Tibial nerve (tissue), 4 donors: ENCODE data around the gene CYP46A1. TPM values are rescaled to one million over a fixed set of nuclear protein-coding genes. Genes with fewer than 3 reads are reported as not detected.
A peak's percentile ranks its signal among the peaks of the same experiment; 100 is the strongest.
"Not testable (repeated sequence)": the region's sequence is repeated elsewhere in the genome, so short reads cannot be mapped to it uniquely, and the experiment has no call there.

Experiments
- DNase-seq, 2 donors: peaks; one replicate each; pipeline ENCODE4 v3.0.0-alpha.2; 2019; ENCODE audit warnings: low spot score in 2 of 2
- H3K27ac ChIP-seq, 4 donors: fragments of 200-600 bp; sonication (generic) in 3 of 4; one replicate each; pipeline ENCODE4 v1.5.1; 2017 to 2019; ENCODE audit warnings: mild to moderate bottlenecking in 1 of 4
- H3K27me3 ChIP-seq, 2 donors: fragments of 200-600 bp; sonication (generic) in 1 of 2; one replicate each; pipeline versions ENCODE4 v1.5.1 to v1.6.0; 2017 to 2019
- H3K36me3 ChIP-seq, 3 donors: fragments of 200-600 bp; sonication (generic); one replicate each; pipeline ENCODE4 v1.5.1; 2018 to 2019
- H3K4me1 ChIP-seq, 4 donors: fragments of 200-600 bp; sonication (generic) in 3 of 4; one replicate each; pipeline ENCODE4 v1.5.1; 2017 to 2019
- H3K4me3 ChIP-seq, 4 donors: fragments of 200-600 bp; sonication (generic) in 3 of 4; one replicate each; pipeline ENCODE4 v1.5.1; 2017 to 2019; ENCODE audit warnings: mild to moderate bottlenecking in 1 of 4, moderate library complexity in 1 of 4
- H3K9me3 ChIP-seq, 4 donors: fragments of 200-600 bp; sonication (generic) in 3 of 4; one replicate each; pipeline ENCODE4 v1.5.1; 2017 to 2019
- CTCF ChIP-seq, 5 experiments: fragments of 200-600 bp in 3 of 5; fragments of 450-650 bp in 2 of 5; sonication (generic) in 3 of 5; IDR thresholded peaks; one replicate each; pipeline ENCODE4 v1.5.1; 2016 to 2019; ENCODE audit warnings: antibody characterized with exemption in 5 of 5, mild to moderate bottlenecking in 3 of 5, moderate library complexity in 2 of 5
- EP300 ChIP-seq, 2 donors: sonication (generic); formaldehyde crosslinking; IDR thresholded peaks; one replicate each; pipeline ENCODE4 v1.6.1; 2017; ENCODE audit warnings: antibody characterized with exemption in 2 of 2, mild to moderate bottlenecking in 1 of 2
- POLR2A ChIP-seq, 2 donors: fragments of 450-650 bp; IDR thresholded peaks; one replicate each; pipeline ENCODE4 v1.6.1; 2017; ENCODE audit warnings: antibody characterized with exemption in 2 of 2, mild to moderate bottlenecking in 2 of 2, moderate library complexity in 2 of 2
- WGBS, 2 donors: methylation state at CpG; one replicate each; pipeline ENCODE4 v1.1.5; 2018; 5-methylcytosine and 5-hydroxymethylcytosine counted together
- total RNA-seq, 4 donors: library from RNA; depleted of rRNA; stranded (reverse); fragments of >200 nt; gene quantifications; one replicate each; pipeline ENCODE4 v1.1.0, GENCODE V29; 2016

The CYP46A1 gene
- 1 to 10 TPM; 1.2 to 3.7 (median 1.4) TPM for total RNA-seq

GRCh38 chr14:99683619-99684409, at the start of gene CYP46A1:
TSS of gene CYP46A1 (plus strand) at chr14:99684298. CDS start at chr14:99684418, 120 bp downstream.
- Histone ChIP-seq H3K27me3 (no peaks in the 10 kb centered on the region), H3K36me3 (no peaks in the 10 kb centered on the region), H3K4me1 (peaks cover 0 to 20% (median 9%) of the 10 kb centered on the region in 4 donors), H3K9me3 (peaks cover 0 to 5% (median 0%) of the 10 kb centered on the region in 4 donors), H3K4me3 (peak within 1 kb of the TSS; percentile 71 to 92 (median 86)), H3K27ac (peak within 1 kb of the TSS; percentile 76 to 89 (median 83))
- DNase-seq: peak; percentile 99 to 100
- 0% methylated on average over 45 to 48 of the region's 83 CpGs for WGBS, 2 donors
- TF ChIP-seq CTCF (IDR thresholded peaks at IDR 0.05): peak in 1 of 5 experiments; percentile 29
- peak; percentile 46 to 63 for TF ChIP-seq EP300 (IDR thresholded peaks at IDR 0.05)
- TF ChIP-seq POLR2A (IDR thresholded peaks at IDR 0.05): peak in 1 of 2 donors; percentile 24

GRCh38 chr14:99634443-99634842, 49.7 kb upstream of the CYP46A1 start:
- WGBS, 2 donors: 73 to 89% methylated on average over 10 of the region's 10 CpGs
- Histone ChIP-seq H3K36me3 (no peaks in the 10 kb centered on the region), H3K4me3 (no peak overlapping the region), H3K27ac (no peak overlapping the region), H3K9me3 (no peaks in the 10 kb centered on the region), H3K4me1 (no peaks in the 10 kb centered on the region), H3K27me3 (no peaks in the 10 kb centered on the region)
- no peak for DNase-seq
- TF ChIP-seq CTCF (IDR thresholded peaks at IDR 0.05) (no peak), POLR2A (IDR thresholded peaks at IDR 0.05) (no peak), EP300 (IDR thresholded peaks at IDR 0.05) (no peak)

- Histone ChIP-seq H3K27ac (no peak overlapping the region), H3K9me3 (no peaks in the 10 kb centered on the region), H3K4me3 (no peak overlapping the region), H3K4me1 (no peaks in the 10 kb centered on the region), H3K36me3 (no peaks in the 10 kb centered on the region), H3K27me3 (no peaks in the 10 kb centered on the region)
- WGBS, 2 donors: 77 to 82% methylated on average over 8 of the region's 8 CpGs
- TF ChIP-seq POLR2A (IDR thresholded peaks at IDR 0.05): no peak
- no peak for TF ChIP-seq CTCF (IDR thresholded peaks at IDR 0.05)
- TF ChIP-seq EP300 (IDR thresholded peaks at IDR 0.05): no peak
- no peak for DNase-seq
Measured at GRCh38 chr14:99635116-99635515, 49.0 kb upstream of the CYP46A1 start.

GRCh38 chr14:99636487-99636886, 47.6 kb upstream of the CYP46A1 start:
- Histone ChIP-seq H3K27me3 (no peaks in the 10 kb centered on the region), H3K9me3 (no peaks in the 10 kb centered on the region), H3K4me1 (no peaks in the 10 kb centered on the region), H3K4me3 (no peak overlapping the region), H3K27ac (no peak overlapping the region), H3K36me3 (no peaks in the 10 kb centered on the region)
- 71 to 80% methylated on average over 5 of the region's 5 CpGs for WGBS, 2 donors
- no peak for DNase-seq
- TF ChIP-seq EP300 (IDR thresholded peaks at IDR 0.05) (no peak), CTCF (IDR thresholded peaks at IDR 0.05) (no peak), POLR2A (IDR thresholded peaks at IDR 0.05) (no peak)

DNA sequence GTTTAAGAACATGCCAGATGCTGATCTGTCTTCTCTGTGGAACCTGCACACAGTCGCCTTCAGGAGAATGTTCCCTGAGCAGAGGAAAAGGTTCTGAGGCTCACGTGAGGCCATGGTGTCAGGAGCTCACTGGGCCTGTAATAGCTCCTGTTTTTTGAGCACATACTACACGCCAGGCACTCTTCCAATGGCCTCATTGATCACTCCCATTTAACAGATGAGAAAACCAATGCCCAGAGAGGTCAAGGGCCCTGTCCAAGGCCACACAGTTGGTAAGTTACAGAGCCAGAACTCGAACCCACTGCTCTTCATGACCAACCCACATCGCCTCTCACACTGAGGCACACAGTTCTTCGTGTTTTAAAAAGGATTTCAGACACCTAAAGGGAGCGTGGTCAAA, 46.5 kb upstream of the CYP46A1 start:
- no peak overlapping the region for H3K27ac ChIP-seq
- no peak for DNase-seq
- TF ChIP-seq CTCF (IDR thresholded peaks at IDR 0.05) (no peak), EP300 (IDR thresholded peaks at IDR 0.05) (no peak), POLR2A (IDR thresholded peaks at IDR 0.05) (no peak)
- no peaks in the 10 kb centered on the region for H3K36me3 ChIP-seq
- WGBS, 2 donors: 83 to 96% methylated on average over 7 of the region's 7 CpGs
- no peaks in the 10 kb centered on the region for H3K4me1 ChIP-seq
- H3K9me3 ChIP-seq: no peaks in the 10 kb centered on the region
- no peak overlapping the region for H3K4me3 ChIP-seq
- no peaks in the 10 kb centered on the region for H3K27me3 ChIP-seq

GRCh38 chr14:99642771-99643170, 41.3 kb upstream of the CYP46A1 start:
- peaks cover 0 to 15% (median 4%) of the 10 kb centered on the region in 4 donors for H3K4me1 ChIP-seq
- not testable (repeated sequence) for H3K36me3 ChIP-seq, H3K27ac ChIP-seq, H3K4me3 ChIP-seq, DNase-seq, H3K9me3 ChIP-seq
- H3K27me3 ChIP-seq: peaks cover 0 to 16% of the 10 kb centered on the region in 2 donors
- WGBS, 2 donors: 87 to 94% methylated on average over 5 of the region's 5 CpGs
